Gastroesophageal sphincter (tissue), 3 donors: Measurements from ENCODE around the gene LMO7.

Source experiments
- CTCF ChIP-seq, 4 experiments: fragments of 200-600 bp in 2 of 4; fragments of 450-650 bp in 2 of 4; sonication (generic) in 1 of 4; IDR thresholded peaks; one replicate each; pipeline ENCODE4 v1.5.1; 2017 to 2019; ENCODE audit warnings: antibody characterized with exemption in 4 of 4, mild to moderate bottlenecking in 2 of 4, moderate library complexity in 2 of 4
- POLR2A ChIP-seq, 2 donors: fragments of 450-650 bp; IDR thresholded peaks; one replicate each; pipeline ENCODE4 v1.6.1; 2017; ENCODE audit warnings: antibody characterized with exemption in 2 of 2, mild to moderate bottlenecking in 2 of 2, moderate library complexity in 1 of 2
- POLR2AphosphoS5 ChIP-seq: sonication (generic); formaldehyde crosslinking; IDR thresholded peaks from one replicate; pipeline ENCODE4 v1.6.1; 2017; ENCODE audit warnings: antibody characterized with exemption

GRCh38 chr13:75725736-75726135, 89.6 kb downstream of the LMO7 start:
- TF ChIP-seq POLR2AphosphoS5 (no peak), POLR2A (IDR thresholded peaks at IDR 0.05) (no peak), CTCF (IDR thresholded peaks at IDR 0.05) (no peak)
